ENCODE measurements around the gene OR1J1. TPM values are rescaled to one million over a fixed set of nuclear protein-coding genes. Genes with fewer than 3 reads are reported as not detected.

The OR1J1 gene
- total RNA-seq, 1 experiment from 2014 or later, result not detected

GRCh38 chr9:122453677-122454135 is 24.0 kb downstream of the OR1J1 start:
- DNase-seq (ENCODE audit: low read depth, low spot score) (no peak), ATAC-seq (no peak)
- intact Hi-C loops (cut with micrococcal nuclease; ENCODE audit: unreplicated experiment), result loop anchor here (1.0 to 10.0 kb wide), 3 partner anchors 103 to 359 kb away; partner anchors contain the start of gene TTLL11
- Histone ChIP-seq H3K27me3 (ENCODE audit: control insufficient read depth, insufficient read depth, low read length) (0 out of 2 replicates have a peak, but pooled peaks cover 2% of the 10 kb centered on the region), H3K4me3 (ENCODE audit: low read depth in 2 of 2, low read length in 2 of 2) (no peak overlapping the region), H3K4me1 (ENCODE audit: control insufficient read depth, insufficient read depth, low read length) (no peaks in the 10 kb centered on the region), H3K9me3 (ENCODE audit: control insufficient read depth, insufficient read depth, low read depth, low read length) (no peaks in the 10 kb centered on the region), H3K27ac (ENCODE audit: low read length) (no peak overlapping the region), H3K36me3 (ENCODE audit: control insufficient read depth, insufficient read depth, low read length) (no peaks in the 10 kb centered on the region)
- in situ Hi-C loops (cut with HindIII; ENCODE audit: low pct_unique_long_range_greater_than_20kb, low sequenced_read_pairs), result no loop called here
- no TSS peak for BruUV-seq (replicated peaks)
- TF ChIP-seq CTCF (IDR thresholded peaks at IDR 0.05) (no peak), SIN3A (IDR thresholded peaks at IDR 0.05; ENCODE audit: borderline replicate concordance, insufficient read depth, low read depth, low read length) (no peak), TCF7L2 (IDR thresholded peaks at IDR 0.05; ENCODE audit: low read depth, low read length) (no peak), REST (IDR thresholded peaks at IDR 0.05; ENCODE audit: insufficient read depth in 1 of 2, low read depth in 2 of 2, low read length in 1 of 2) (no peak), POLR2AphosphoS5 (IDR thresholded peaks at IDR 0.05; ENCODE audit: low read depth, low read length) (no peak)
- CTCF ChIA-PET, result interaction anchor here (0.7 to 1.0 kb wide), 2 partner anchors 10 to 298 kb away, joined by 4 to 5 read pairs; no protein-coding TSS in a partner anchor
- POLR2A ChIA-PET, result no interaction called here

GRCh38 chr9:122446819-122447484 is 30.8 kb downstream of the OR1J1 start:
- intact Hi-C loops (cut with micrococcal nuclease; ENCODE audit: unreplicated experiment) (no loop called here), in situ Hi-C loops (cut with HindIII; ENCODE audit: low pct_unique_long_range_greater_than_20kb, low sequenced_read_pairs) (no loop called here)
- no peaks in the 10 kb centered on the region for H3K4me1 ChIP-seq (ENCODE audit: control insufficient read depth, insufficient read depth, low read length)
- no peaks in the 10 kb centered on the region for H3K9me3 ChIP-seq (ENCODE audit: control insufficient read depth, insufficient read depth, low read depth, low read length)
- POLR2A ChIA-PET, result no interaction called here
- no peak for DNase-seq (ENCODE audit: low read depth, low spot score)
- ATAC-seq, result no peak
- no TSS peak for BruUV-seq (replicated peaks)
- H3K27me3 ChIP-seq (ENCODE audit: control insufficient read depth, insufficient read depth, low read length), result no peaks in the 10 kb centered on the region
- no peak for TF ChIP-seq POLR2AphosphoS5 (IDR thresholded peaks at IDR 0.05; ENCODE audit: low read depth, low read length)
- TF ChIP-seq CTCF (IDR thresholded peaks at IDR 0.05), result no peak
- no peak for TF ChIP-seq SIN3A (IDR thresholded peaks at IDR 0.05; ENCODE audit: borderline replicate concordance, insufficient read depth, low read depth, low read length)
- TF ChIP-seq REST (IDR thresholded peaks at IDR 0.05; ENCODE audit: insufficient read depth in 1 of 2, low read depth in 2 of 2, low read length in 1 of 2), result no peak
- TF ChIP-seq TCF7L2 (IDR thresholded peaks at IDR 0.05; ENCODE audit: low read depth, low read length), result no peak
- no peaks in the 10 kb centered on the region for H3K36me3 ChIP-seq (ENCODE audit: control insufficient read depth, insufficient read depth, low read length)
- no peak overlapping the region for H3K27ac ChIP-seq (ENCODE audit: low read length)
- no peak overlapping the region for H3K4me3 ChIP-seq (ENCODE audit: low read depth in 2 of 2, low read length in 2 of 2)
- CTCF ChIA-PET, result no interaction called here
